Stimulated activated CD4-positive, alpha-beta T cell treated with anti-CD3 and anti-CD28 coated beads, Interleukin-15, amount 100 ng/mL, for 24 hours (primary cell): ENCODE data around the gene SH3RF3.
"Not testable (repeated sequence)": the region's sequence is repeated elsewhere in the genome, so short reads cannot be mapped to it uniquely, and the experiment has no call there.

Source experiments
- DNase-seq: peaks from one replicate; pipeline ENCODE4 v3.0.0-alpha.2; 2020

The SH3RF3 gene

DNA sequence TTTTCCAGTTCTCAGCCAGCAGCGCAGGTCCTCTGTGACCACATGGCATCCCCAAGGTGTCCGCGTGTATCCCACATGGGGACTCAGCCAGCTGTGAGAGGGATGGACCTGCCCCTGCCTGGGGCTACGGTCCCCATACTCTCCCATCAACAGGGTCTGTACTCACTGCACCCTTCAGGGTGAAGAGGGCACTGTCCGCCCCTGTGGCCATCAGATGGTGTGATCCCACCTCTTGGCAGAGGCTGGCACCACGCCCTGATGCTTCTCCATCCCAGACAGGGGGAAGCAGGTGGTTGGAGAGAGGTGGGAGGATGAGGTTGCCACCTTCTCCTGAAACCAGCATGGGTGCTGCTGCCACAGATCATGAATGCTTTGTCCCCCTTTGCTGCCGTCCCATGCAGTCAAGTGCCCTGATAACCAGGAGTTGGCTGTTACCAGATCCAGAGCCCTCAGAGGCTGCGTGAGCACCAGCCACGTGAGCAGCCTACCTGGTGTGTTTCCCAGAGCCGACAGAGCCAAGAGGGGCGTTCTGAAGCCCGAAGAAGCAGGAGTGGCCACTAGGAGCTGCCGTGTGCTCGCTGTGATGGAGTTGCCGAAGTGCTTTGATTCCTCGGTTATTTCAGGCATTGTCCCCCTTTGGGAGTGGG lies 93.9 kb downstream of the SH3RF3 start:
- DNase-seq, result no peak

- DNase-seq, result no peak
Measured at GRCh38 chr2:109223490-109223889, 94.5 kb downstream of the SH3RF3 start.

DNA sequence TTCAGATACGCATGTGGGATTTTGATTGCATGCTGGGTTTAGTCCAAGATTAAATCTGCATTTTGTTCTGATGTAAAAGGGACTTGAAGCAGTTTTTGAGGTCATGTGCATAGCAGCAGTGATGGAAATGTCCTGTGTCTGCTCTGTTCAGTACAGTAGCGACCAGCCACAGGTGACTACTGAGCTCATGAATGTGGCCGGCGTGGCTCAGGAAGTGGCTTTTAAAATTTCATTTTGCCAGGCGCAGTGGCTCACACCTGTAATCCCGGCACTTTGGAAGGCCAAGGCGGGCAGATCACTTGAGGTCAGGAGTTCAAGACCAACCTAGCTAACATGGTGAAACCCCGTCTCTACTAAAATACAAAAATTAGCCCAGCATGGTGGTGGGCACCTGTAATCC lies 95.3 kb downstream of the SH3RF3 start:
- DNase-seq, result not testable (repeated sequence)

GRCh38 chr2:109225170-109225782 lies 96.3 kb downstream of the SH3RF3 start:
- no peak for DNase-seq

DNA sequence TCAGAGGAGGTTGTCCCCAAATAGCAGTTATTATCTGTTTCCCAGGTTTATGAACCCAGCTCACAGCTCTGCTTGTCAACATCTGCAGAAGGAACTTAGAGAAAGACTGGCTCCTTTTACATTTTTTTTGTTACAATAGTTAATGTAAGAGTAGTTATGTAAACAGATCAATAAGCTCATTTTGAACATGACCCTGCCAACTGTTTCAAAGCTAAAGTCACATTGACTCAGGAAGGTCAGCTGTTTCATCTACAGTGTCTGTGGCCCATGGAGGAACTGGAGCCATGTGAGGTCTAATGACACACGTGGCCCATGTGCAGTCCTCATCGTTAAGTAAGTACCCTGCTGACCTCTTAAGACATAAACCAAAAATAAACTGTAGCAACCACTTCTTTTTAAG lies 97.1 kb downstream of the SH3RF3 start:
- no peak for DNase-seq

- DNase-seq, result no peak
Measured at GRCh38 chr2:109226622-109227021, 97.6 kb downstream of the SH3RF3 start.

DNA sequence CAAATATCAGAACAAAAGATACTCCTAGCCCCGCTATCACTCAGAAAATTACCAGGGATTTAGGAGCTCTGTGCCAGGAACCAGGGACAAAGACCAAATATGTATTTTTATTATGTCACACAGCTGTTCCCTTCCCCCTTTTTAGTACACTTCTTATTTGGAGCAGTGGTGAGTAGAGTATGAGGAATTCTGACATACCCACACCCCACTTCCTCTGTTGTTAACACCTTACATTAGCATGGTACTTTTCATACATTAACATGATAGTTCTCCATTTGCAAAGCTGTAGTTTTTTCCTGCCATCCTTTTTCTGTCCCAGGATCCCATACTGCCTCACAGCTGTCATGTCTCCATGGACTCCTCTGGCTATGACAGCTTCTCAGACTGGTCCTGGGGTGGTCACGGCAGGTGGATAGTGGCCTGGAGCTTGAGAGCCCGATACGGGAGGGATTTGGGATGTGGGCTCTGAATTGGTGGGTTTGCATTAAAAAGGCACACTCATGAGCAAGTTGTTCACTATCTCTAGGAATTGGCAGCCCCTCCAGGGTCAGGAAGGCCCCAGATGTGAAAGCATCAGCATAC lies 100.2 kb downstream of the SH3RF3 start:
- no peak for DNase-seq

DNA sequence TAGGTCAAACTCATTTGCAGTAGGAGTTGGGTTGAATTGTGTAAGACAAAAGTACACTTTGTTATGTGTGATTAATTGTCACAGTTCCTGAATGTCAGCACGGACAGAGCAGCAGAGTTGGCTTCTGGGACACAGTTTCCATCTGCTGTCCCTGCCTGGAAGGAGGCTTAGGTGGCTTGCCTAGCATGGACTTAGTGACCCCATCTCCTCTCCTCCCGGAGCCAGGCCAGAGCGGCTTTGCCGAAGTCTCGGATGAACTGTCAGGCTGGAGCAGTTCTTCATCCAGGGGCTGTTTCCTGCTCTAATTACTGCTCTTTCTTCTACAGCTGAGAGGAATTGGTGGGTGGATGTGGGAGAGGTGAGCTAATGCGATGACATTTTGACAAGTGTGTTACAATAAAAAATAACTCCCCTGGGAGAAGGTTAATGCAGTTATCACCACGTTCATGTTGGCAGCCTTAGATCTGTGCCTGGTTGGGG lies 102.0 kb downstream of the SH3RF3 start:
- no peak for DNase-seq

DNA sequence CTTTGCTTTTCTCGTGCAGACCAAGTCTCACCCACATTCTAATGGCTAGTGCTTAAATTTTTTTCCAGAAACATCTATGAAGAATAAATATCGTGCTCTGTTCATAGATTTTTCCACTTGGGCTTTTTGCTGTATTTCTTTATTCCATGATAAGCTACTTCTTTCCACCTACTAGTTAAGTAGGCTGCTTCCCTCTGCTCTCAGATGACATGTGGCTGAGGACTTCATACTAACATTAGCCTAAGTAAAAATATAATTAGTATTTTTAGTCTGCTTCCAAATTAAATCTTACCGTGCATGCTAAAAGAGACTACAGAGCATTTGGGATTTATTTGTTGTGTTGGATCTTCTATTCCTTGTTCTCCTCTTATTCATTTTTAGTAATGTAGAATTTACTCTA lies 102.4 kb downstream of the SH3RF3 start:
- DNase-seq, result no peak

GRCh38 chr2:109231996-109232705 lies 103.1 kb downstream of the SH3RF3 start:
- no peak for DNase-seq

- DNase-seq, result no peak
Measured at GRCh38 chr2:109232909-109233308, 103.9 kb downstream of the SH3RF3 start.

DNA sequence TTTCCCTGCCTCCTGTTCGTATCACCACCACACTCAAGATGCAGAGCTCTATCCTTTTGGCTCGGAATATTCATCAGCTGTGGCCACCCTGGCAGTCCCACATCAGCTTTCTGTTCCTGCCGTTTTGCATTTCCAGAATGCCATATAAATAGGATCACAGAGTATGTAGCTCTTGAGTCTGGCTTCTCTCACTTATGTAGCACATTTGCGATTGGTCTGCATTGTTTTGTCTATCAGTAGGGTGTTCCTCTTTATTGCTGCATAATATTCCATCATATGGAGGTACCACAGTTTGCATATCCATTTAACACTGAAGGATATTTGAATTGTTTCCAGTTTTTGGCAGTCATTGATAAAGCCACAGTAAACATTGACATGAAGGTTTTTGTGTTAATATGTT lies 104.6 kb downstream of the SH3RF3 start:
- DNase-seq, result no peak

- DNase-seq, result no peak
Measured at GRCh38 chr2:109234355-109234754, 105.3 kb downstream of the SH3RF3 start.

DNA sequence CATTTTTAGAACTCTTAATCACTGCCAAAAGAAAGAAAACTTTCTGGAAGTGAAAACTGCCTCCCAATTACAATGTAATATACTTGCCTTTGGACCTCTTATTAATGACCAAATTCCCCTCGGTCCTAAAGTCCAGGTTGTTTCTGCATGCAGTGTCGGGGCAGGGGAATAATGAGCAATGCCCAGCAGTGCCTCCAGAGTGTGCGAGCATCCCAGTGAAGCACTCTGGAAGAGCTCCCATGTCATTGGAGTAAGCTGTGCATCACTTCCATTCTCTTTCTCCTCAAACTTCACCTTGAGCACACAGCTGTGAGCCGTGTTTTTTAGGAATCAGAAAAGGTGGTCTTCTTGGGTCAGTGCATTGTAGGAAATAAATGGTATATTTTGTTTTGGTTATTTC lies 107.1 kb downstream of the SH3RF3 start:
- no peak for DNase-seq

DNA sequence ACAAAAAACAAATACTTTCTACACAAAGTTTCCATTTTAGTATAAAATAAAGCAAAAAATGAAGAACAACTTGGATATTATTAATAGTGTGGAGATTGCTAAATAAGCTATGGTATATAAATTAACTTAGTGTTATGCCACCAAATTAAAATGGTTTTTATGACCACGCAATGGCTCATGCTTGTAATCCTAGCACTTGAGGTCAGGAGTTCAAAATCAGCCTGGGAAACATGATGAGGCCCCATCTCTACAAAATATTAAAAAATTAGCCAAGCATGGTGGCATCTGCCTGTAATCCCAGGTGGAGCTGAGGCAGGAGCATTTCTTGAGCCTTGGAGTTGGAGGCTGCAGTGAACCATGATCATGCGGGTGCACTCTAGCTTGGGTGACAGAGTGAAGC lies 108.8 kb downstream of the SH3RF3 start:
- DNase-seq, result no peak

- DNase-seq, result peak; percentile 21
Measured at GRCh38 chr2:109238580-109238979, 109.6 kb downstream of the SH3RF3 start.

GRCh38 chr2:109239720-109240119 lies 110.7 kb downstream of the SH3RF3 start:
- no peak for DNase-seq

GRCh38 chr2:109242210-109242653 lies 113.2 kb downstream of the SH3RF3 start:
- no peak for DNase-seq

GRCh38 chr2:109242654-109243331 lies 113.8 kb downstream of the SH3RF3 start:
- DNase-seq, result no peak

DNA sequence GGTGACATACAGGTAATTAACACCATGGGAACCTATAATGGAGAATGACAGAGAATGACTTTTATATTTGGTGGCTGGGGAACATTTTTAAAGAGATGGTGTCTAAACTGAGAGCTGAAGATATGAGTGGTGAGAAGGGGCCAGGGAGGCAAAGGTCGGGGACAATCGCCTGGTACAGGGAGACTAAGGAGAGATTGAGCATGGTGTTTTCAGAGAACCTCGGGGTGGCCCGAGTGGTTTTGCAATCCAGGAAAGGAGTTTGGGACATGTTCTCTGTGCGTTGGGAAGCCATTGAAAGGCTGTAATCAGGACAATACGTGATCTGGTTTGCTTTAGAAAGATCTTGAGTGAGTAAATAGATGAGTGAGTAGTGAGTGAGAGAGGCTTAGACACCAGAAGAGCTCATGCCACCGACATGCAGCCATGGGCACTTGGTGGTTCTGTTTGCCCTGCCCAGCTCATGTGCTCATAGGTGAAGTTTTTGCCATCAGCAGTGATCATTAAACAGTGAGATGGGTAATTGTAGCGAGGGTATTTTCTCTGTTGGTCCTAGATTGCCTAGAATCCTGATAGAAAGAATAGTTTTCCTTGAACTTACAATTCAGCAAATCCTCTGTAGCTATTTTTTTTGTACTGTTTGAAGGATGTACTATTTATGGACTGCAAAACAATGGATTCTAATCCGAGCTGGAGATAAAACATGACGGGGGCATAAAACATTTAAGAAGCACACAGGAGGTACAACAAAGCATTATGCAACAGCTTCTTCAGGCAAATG lies 114.7 kb downstream of the SH3RF3 start:
- no peak for DNase-seq

DNA sequence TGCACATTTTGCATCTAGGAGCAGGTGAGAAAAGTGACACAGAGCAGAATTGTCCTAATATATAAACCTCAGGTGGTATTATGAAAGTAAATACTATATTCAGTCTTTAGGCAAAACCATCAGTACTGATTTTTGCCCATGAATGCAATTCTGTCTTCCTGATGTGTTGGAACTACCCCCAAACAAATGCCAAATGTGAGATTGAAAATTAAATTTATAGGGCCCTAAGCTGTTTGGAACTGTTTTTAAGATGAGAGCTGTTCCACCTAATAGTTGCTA lies 115.2 kb downstream of the SH3RF3 start:
- DNase-seq, result no peak

- DNase-seq, result no peak
Measured at GRCh38 chr2:109244750-109245382, 115.9 kb downstream of the SH3RF3 start.
